HG03442 (cell line): ENCODE data around the gene SBK3.
"Not testable (repeated sequence)": the region's sequence is repeated elsewhere in the genome, so short reads cannot be mapped to it uniquely, and the experiment has no call there.

Experiments used
- ATAC-seq: cut with Tn5 transposase; IDR thresholded peaks from one replicate; pipeline ENCODE4 v1.9.1; 2021; ENCODE audit warnings: mild to moderate bottlenecking, moderate library complexity; ENCODE audit not compliant: unreplicated experiment

SBK3 gene

GRCh38 chr19:55542292-55542855 lies 3.0 kb downstream of the SBK3 start:
- no peak for ATAC-seq

- no peak for ATAC-seq
Observed at GRCh38 chr19:55541091-55541490, 4.3 kb downstream of the SBK3 start.

- ATAC-seq = no peak
Observed at GRCh38 chr19:55540619-55541018, 4.7 kb downstream of the SBK3 start.

GRCh38 chr19:55539090-55539984 lies 6.0 kb downstream of the SBK3 start:
- no peak for ATAC-seq

GRCh38 chr19:55538132-55538531 lies 7.2 kb downstream of the SBK3 start:
- ATAC-seq = no peak

- no peak for ATAC-seq
Observed at GRCh38 chr19:55537741-55538111, 7.6 kb downstream of the SBK3 start.

- ATAC-seq = no peak
Observed at GRCh38 chr19:55536951-55537740, 8.2 kb downstream of the SBK3 start, which contains the start of gene SBK2. Gene SBK2, minus strand, starts transcription at chr19:55537133. Its CDS starts 839 bp downstream, at chr19:55536294.

- no peak for ATAC-seq
Observed at GRCh38 chr19:55536366-55536765, 9.0 kb downstream of the SBK3 start.

GRCh38 chr19:55535965-55536350 lies 9.4 kb downstream of the SBK3 start:
- no peak for ATAC-seq

GRCh38 chr19:55535173-55535964 lies 10.0 kb downstream of the SBK3 start:
- ATAC-seq = no peak

GRCh38 chr19:55534280-55534679 lies 11.1 kb downstream of the SBK3 start:
- ATAC-seq = not testable (repeated sequence)

- no peak for ATAC-seq
Observed at GRCh38 chr19:55530996-55531395, 14.3 kb downstream of the SBK3 start.

- no peak for ATAC-seq
Observed at GRCh38 chr19:55529636-55530234, 15.6 kb downstream of the SBK3 start.

GRCh38 chr19:55528030-55528803 lies 17.1 kb downstream of the SBK3 start:
- no peak for ATAC-seq

GRCh38 chr19:55527197-55528029 lies 17.9 kb downstream of the SBK3 start:
- ATAC-seq = no peak

- ATAC-seq = no peak
Observed at GRCh38 chr19:55526216-55527196, 18.8 kb downstream of the SBK3 start.

GRCh38 chr19:55525289-55526101 lies 19.8 kb downstream of the SBK3 start:
- ATAC-seq = no peak
